H1 (cell line): ENCODE results near the gene PLEKHS1. TPM values are rescaled to one million over a fixed set of nuclear protein-coding genes. Genes with fewer than 3 reads are reported as not detected.

Source experiments
- CTCF ChIA-PET: fragments of 300-600 bp; sonication (Branson Sonifier 250); formaldehyde crosslinking; loops from one replicate; lab custom pipeline; 2021; ENCODE audit not compliant: partially characterized antibody; lab: Charles Lee
- POLR2A ChIA-PET: fragments of 300-600 bp; sonication (Branson Sonifier 250); formaldehyde crosslinking; loops from one replicate; lab custom pipeline; 2021; ENCODE audit warnings: inconsistent platforms; ENCODE audit not compliant: partially characterized antibody; lab: Charles Lee
- DNase-seq, 2 experiments: peaks; one replicate each; pipeline versions ENCODE4 v3.0.0 to v3.0.0-alpha.2; 2010 to 2022; ENCODE audit warnings: low spot score in 2 of 2, low read depth in 1 of 2, mixed read lengths in 1 of 2
- FAIRE-seq: peaks from 2 replicates; lab custom pipeline; 2011; peaks lifted over from hg19 to GRCh38; lab: Jason Lieb, UNC
- H2AFZ ChIP-seq: 2 replicates; pipeline ENCODE4 v1.8.1; 2012; ENCODE audit warnings: low read length, inconsistent platforms
- H2AK5ac ChIP-seq: 2 replicates; pipeline ENCODE4 v1.6.1; 2013; ENCODE audit warnings: low read depth, low read length
- H2BK120ac ChIP-seq: replicated peaks from 2 replicates; pipeline ENCODE3; 2013; ENCODE audit warnings: low read depth, low read length, inconsistent platforms
- H2BK12ac ChIP-seq: 2 replicates; pipeline ENCODE4 v1.6.1; 2013; ENCODE audit warnings: low read depth, low read length
- H2BK15ac ChIP-seq: 2 replicates; pipeline ENCODE4 v1.6.1; 2013; ENCODE audit warnings: low read length
- H2BK20ac ChIP-seq: 2 replicates; pipeline ENCODE4 v1.6.1; 2013; ENCODE audit warnings: low read length
- H2BK5ac ChIP-seq: 2 replicates; pipeline ENCODE4 v1.6.1; 2013; ENCODE audit warnings: low read depth, low read length
- H3K14ac ChIP-seq: 2 replicates; pipeline ENCODE4 v1.6.1; 2013; ENCODE audit warnings: inconsistent platforms; ENCODE audit not compliant: insufficient read length
- H3K18ac ChIP-seq: 2 replicates; pipeline ENCODE4 v1.6.1; 2013; ENCODE audit warnings: low read length; ENCODE audit errors: extremely low read depth
- H3K23ac ChIP-seq: 2 replicates; pipeline ENCODE4 v1.6.1; 2013; ENCODE audit warnings: inconsistent platforms; ENCODE audit not compliant: insufficient read length
- H3K23me2 ChIP-seq: 2 replicates; pipeline ENCODE4 v1.6.1; 2013; ENCODE audit warnings: low read depth, low read length
- H3K27ac ChIP-seq: 2 replicates; pipeline ENCODE4 v1.6.1; 2011; ENCODE audit warnings: low read depth, low read length, inconsistent platforms
- H3K27me3 ChIP-seq, 4 experiments: replicated peaks in 1 of 4; 1 replicate in 1 of 4; 2 replicates in 3 of 4; pipeline versions ENCODE4 v1.6.1 to v1.8.1; 2011 to 2013; ENCODE audit warnings: low read length in 3 of 4, mild to moderate bottlenecking in 3 of 4, inconsistent platforms in 2 of 4, mixed read lengths in 2 of 4, moderate library complexity in 1 of 4; ENCODE audit not compliant: control insufficient read depth in 3 of 4, insufficient read depth in 3 of 4; ENCODE audit errors: extremely low read depth in 1 of 4
- H3K36me3 ChIP-seq, 4 experiments: 2 replicates each; pipeline versions ENCODE4 v1.6.1 to v1.8.1; 2011 to 2013; ENCODE audit warnings: mild to moderate bottlenecking in 4 of 4, low read length in 3 of 4, moderate library complexity in 2 of 4, control low read depth in 1 of 4, inconsistent platforms in 1 of 4; ENCODE audit not compliant: insufficient read depth in 4 of 4, control insufficient read depth in 2 of 4
- H3K4ac ChIP-seq: replicated peaks from 2 replicates; pipeline ENCODE3; 2013; ENCODE audit warnings: low read length, low read depth, mixed read lengths, inconsistent platforms; ENCODE audit not compliant: insufficient read length
- H3K4me1 ChIP-seq, 4 experiments: replicated peaks in 1 of 4; 1 replicate in 1 of 4; 2 replicates in 3 of 4; pipeline versions ENCODE4 v1.6.1 to v1.8.1; 2011 to 2013; ENCODE audit warnings: low read length in 3 of 4, inconsistent platforms in 2 of 4, mixed read lengths in 1 of 4; ENCODE audit not compliant: insufficient read depth in 4 of 4, control insufficient read depth in 3 of 4
- H3K4me2 ChIP-seq, 2 experiments: 2 replicates each; pipeline versions ENCODE4 v1.6.1 to v1.8.1; 2011 to 2013; ENCODE audit warnings: low read depth in 2 of 2, low read length in 2 of 2, control low read depth in 1 of 2, inconsistent platforms in 1 of 2, mild to moderate bottlenecking in 1 of 2; ENCODE audit not compliant: insufficient read depth in 1 of 2
- H3K4me3 ChIP-seq, 4 experiments: fragments of 200-600, 300-600 bp in 1 of 4; sonication (generic), shearing (Covaris generic), sonication (Bioruptor Twin) in 1 of 4; 2 replicates each; pipeline versions ENCODE4 v1.5.1 to v1.8.1; 2011 to 2016; ENCODE audit warnings: low read length in 4 of 4, low read depth in 3 of 4, control low read depth in 2 of 4, inconsistent platforms in 2 of 4, mild to moderate bottlenecking in 2 of 4, mixed read lengths in 1 of 4, moderate library complexity in 1 of 4; ENCODE audit not compliant: insufficient read depth in 2 of 4; ENCODE audit errors: extremely low read depth in 1 of 4
- H3K56ac ChIP-seq: replicated peaks from 2 replicates; pipeline ENCODE3; 2013; ENCODE audit warnings: low read depth, mild to moderate bottlenecking, mixed read lengths, low read length, inconsistent platforms; ENCODE audit not compliant: insufficient read length
- H3K79me1 ChIP-seq: 2 replicates; pipeline ENCODE4 v1.6.1; 2013; ENCODE audit warnings: low read depth, low read length, control low read depth
- H3K79me2 ChIP-seq, 2 experiments: 2 replicates each; pipeline versions ENCODE4 v1.6.1 to v1.8.1; 2012 to 2013; ENCODE audit warnings: low read length in 2 of 2, mild to moderate bottlenecking in 2 of 2, inconsistent platforms in 1 of 2; ENCODE audit not compliant: insufficient read depth in 2 of 2, control insufficient read depth in 1 of 2
- H3K9ac ChIP-seq, 4 experiments: replicated peaks in 1 of 4; 1 replicate in 1 of 4; 2 replicates in 3 of 4; pipeline versions ENCODE4 v1.6.1 to v1.8.1; 2011 to 2013; ENCODE audit warnings: low read depth in 3 of 4, low read length in 3 of 4, control low read depth in 2 of 4, mild to moderate bottlenecking in 2 of 4, moderate library complexity in 2 of 4, inconsistent platforms in 1 of 4; ENCODE audit errors: extremely low read depth in 1 of 4
- H3K9me3 ChIP-seq, 2 experiments: 2 replicates each; pipeline versions ENCODE4 v1.6.1 to v1.8.1; 2012 to 2013; ENCODE audit warnings: mild to moderate bottlenecking in 2 of 2, moderate library complexity in 2 of 2, control low read depth in 1 of 2, inconsistent platforms in 1 of 2, low read depth in 1 of 2, low read length in 1 of 2, mixed read lengths in 1 of 2; ENCODE audit not compliant: insufficient read depth in 2 of 2
- H4K20me1 ChIP-seq, 2 experiments: replicated peaks in 1 of 2; 2 replicates each; pipeline versions ENCODE3 to v1.8.1; 2011 to 2013; ENCODE audit warnings: inconsistent platforms in 2 of 2, low read length in 2 of 2, mild to moderate bottlenecking in 1 of 2; ENCODE audit not compliant: insufficient read depth in 2 of 2, control insufficient read depth in 1 of 2
- H4K5ac ChIP-seq: 2 replicates; pipeline ENCODE4 v1.6.1; 2013; ENCODE audit warnings: low read length, low read depth, mixed read lengths, inconsistent platforms; ENCODE audit not compliant: insufficient read length
- H4K8ac ChIP-seq: 2 replicates; pipeline ENCODE4 v1.8.0; 2013; ENCODE audit warnings: mild to moderate bottlenecking, moderate library complexity, low read length, inconsistent platforms; ENCODE audit not compliant: insufficient read depth; ENCODE audit errors: extremely low read depth
- H4K91ac ChIP-seq: replicated peaks from 2 replicates; pipeline ENCODE3; 2013; ENCODE audit warnings: low read length, mixed read lengths, inconsistent platforms; ENCODE audit not compliant: insufficient read length
- CREB1 ChIP-seq: IDR thresholded peaks from 2 replicates; pipeline ENCODE4 v1.6.1; 2012; ENCODE audit warnings: inconsistent platforms
- CTBP2 ChIP-seq: IDR thresholded peaks from 2 replicates; pipeline ENCODE4 v1.7.0; 2011; ENCODE audit warnings: borderline replicate concordance, mild to moderate bottlenecking, moderate library complexity, mixed read lengths, low read length; ENCODE audit not compliant: insufficient read depth, insufficient read length
- CTCF ChIP-seq, 3 experiments: IDR thresholded peaks; 1 replicate in 2 of 3; 2 replicates in 1 of 3; pipeline versions ENCODE4 v1.5.1 to v1.6.1; 2011; ENCODE audit warnings: low read length in 3 of 3, mild to moderate bottlenecking in 3 of 3, inconsistent platforms in 2 of 3, low read depth in 1 of 3, moderate library complexity in 1 of 3; ENCODE audit not compliant: insufficient read depth in 1 of 3; ENCODE audit errors: control extremely low read depth in 1 of 3
- E2F6 ChIP-seq: IDR thresholded peaks from 2 replicates; pipeline ENCODE4 v1.6.1; 2012; ENCODE audit warnings: inconsistent platforms
- EP300 ChIP-seq, 2 experiments: IDR thresholded peaks; 1 replicate in 1 of 2; 2 replicates in 1 of 2; pipeline ENCODE4 v1.6.1; 2011 to 2012; ENCODE audit warnings: low read depth in 2 of 2, low read length in 2 of 2, mild to moderate bottlenecking in 2 of 2, borderline replicate concordance in 1 of 2, inconsistent platforms in 1 of 2, moderate library complexity in 1 of 2
- EZH2 ChIP-seq: fragments of 200-600 bp; sonication (generic); IDR thresholded peaks from 2 replicates; pipeline ENCODE4 v1.7.1; 2012; ENCODE audit warnings: low read depth, mild to moderate bottlenecking, moderate library complexity, low read length, inconsistent platforms; ENCODE audit not compliant: severe bottlenecking
- KDM4A ChIP-seq: IDR thresholded peaks from one replicate; pipeline ENCODE4 v1.7.1; 2012; ENCODE audit warnings: low read depth, mild to moderate bottlenecking, moderate library complexity, low read length, inconsistent platforms; ENCODE audit not compliant: severe bottlenecking
- KDM5A ChIP-seq: fragments of 200-600 bp; IDR thresholded peaks from 2 replicates; pipeline ENCODE4 v1.7.1; 2012; ENCODE audit warnings: mild to moderate bottlenecking, low read length, inconsistent platforms, mixed read lengths
- NANOG ChIP-seq: IDR thresholded peaks from 2 replicates; pipeline ENCODE4 v1.6.1; 2011; ENCODE audit warnings: low read length, low read depth, mild to moderate bottlenecking, inconsistent platforms; ENCODE audit not compliant: insufficient read depth, poor library complexity, severe bottlenecking
- TAF1 ChIP-seq: IDR thresholded peaks from 2 replicates; pipeline ENCODE4 v1.6.1; 2011; ENCODE audit warnings: mild to moderate bottlenecking, low read depth, low read length
- WGBS, 2 experiments: shearing (Covaris generic) in 1 of 2; methylation state at CpG; one replicate each; pipeline versions ENCODE4 v1.1.6 to v1.1.7; 2013 to 2015; ENCODE audit warnings: low lambda C conversion rate in 2 of 2, mixed read lengths in 2 of 2, inconsistent platforms in 1 of 2, low coverage in 1 of 2, missing lambda C conversion rate in 1 of 2; ENCODE audit not compliant: insufficient replicate concordance in 2 of 2, insufficient coverage in 1 of 2, insufficient read length in 1 of 2; ENCODE audit errors: extremely low coverage in 1 of 2, missing lambda C conversion rate in 1 of 2; 5-methylcytosine and 5-hydroxymethylcytosine counted together
- polyA plus RNA-seq, 7 experiments: library from polyadenylated mRNA; depleted of rRNA in 3 of 7; stranded (reverse) in 5 of 7; unstranded in 2 of 7; fragments of >200 nt in 5 of 7; fragments of 200-250 nt in 2 of 7; gene quantifications; 1 replicate in 5 of 7; 2 replicates in 1 of 7; 4 replicates in 1 of 7; pipeline versions ENCODE4 v1.2.1 to v1.2.3, GENCODE V29; 2011 to 2013; ENCODE audit warnings: missing spikeins in 2 of 7, mixed read lengths in 2 of 7
- total RNA-seq: library from RNA; stranded (reverse); fragmentation: NEBNext Ultra II Directional; extraction: Animal tissue kit (Norgen Biotek cat#: 25700); gene quantifications from 2 replicates; pipeline ENCODE4 v1.2.1, GENCODE V29; 2021

PLEKHS1 gene
- total and polyA plus RNA-seq, 2 of the 8 experiments (the other 6 are each of a cell fraction or from before 2014, with no cell fraction given) = not detected

- no peak overlapping the region for H3K56ac ChIP-seq
- H2AFZ ChIP-seq = no peak overlapping the region
- no peaks in the 10 kb centered on the region for H3K9me3 ChIP-seq
- H3K9ac ChIP-seq = no peak overlapping the region
- no peaks in the 10 kb centered on the region for H3K79me2 ChIP-seq
- H3K27ac ChIP-seq = no peak overlapping the region
- no peak overlapping the region for H2BK20ac ChIP-seq
- DNase-seq = no peak
- H2BK15ac ChIP-seq = no peak overlapping the region
- 91% methylated on average over 14 of the region's 14 CpGs; no CpG with 5 or more reads in 1 of the 2 experiments for WGBS, 2 experiments
- ChIA-PET CTCF (no interaction called here), POLR2A (no interaction called here)
- no peaks in the 10 kb centered on the region for H3K79me1 ChIP-seq
- H2BK12ac ChIP-seq = no peak overlapping the region
- H2AK5ac ChIP-seq = no peak overlapping the region
- no peak overlapping the region for H2BK5ac ChIP-seq
- H3K18ac ChIP-seq = no peak overlapping the region
- H3K23me2 ChIP-seq = peaks cover 2% of the 10 kb centered on the region; the same call in 1 of the 2 replicates
- no peak overlapping the region for H4K91ac ChIP-seq
- no peaks in the 10 kb centered on the region for H4K20me1 ChIP-seq
- no peak overlapping the region for H3K23ac ChIP-seq
- H3K4me2 ChIP-seq = no peak overlapping the region
- H3K36me3 ChIP-seq = no peaks in the 10 kb centered on the region
- no peaks in the 10 kb centered on the region for H3K27me3 ChIP-seq
- no peak for FAIRE-seq
- no peak overlapping the region for H3K4ac ChIP-seq
- no peak overlapping the region for H3K4me3 ChIP-seq
- H4K5ac ChIP-seq = no peak overlapping the region
- H4K8ac ChIP-seq = no peak overlapping the region
- H2BK120ac ChIP-seq = no peak overlapping the region
- peaks cover 0 to 3% (median 0%) of the 10 kb centered on the region in 4 experiments; a peak in 1 of 7 replicates for H3K4me1 ChIP-seq
- H3K14ac ChIP-seq = no peak overlapping the region
- TF ChIP-seq CREB1 (no peak), CTCF (IDR thresholded peaks at IDR 0.05; ENCODE audit: control extremely low read depth in 1 of 3, insufficient read depth in 1 of 3, low read depth in 1 of 3, low read length in 3 of 3) (no peak), NANOG (no peak), E2F6 (no peak), EZH2 (no peak), KDM4A (no peak), TAF1 (no peak), CTBP2 (no peak), EP300 (IDR thresholded peaks at IDR 0.05; ENCODE audit: borderline replicate concordance in 1 of 2, low read depth in 2 of 2, low read length in 2 of 2) (no peak), KDM5A (no peak)
Measured at GRCh38 chr10:113782367-113782766, 30.9 kb downstream of the PLEKHS1 start.
